ENCODE measurements around the gene OTUD1.

- TF ChIP-seq, protein P1, sequence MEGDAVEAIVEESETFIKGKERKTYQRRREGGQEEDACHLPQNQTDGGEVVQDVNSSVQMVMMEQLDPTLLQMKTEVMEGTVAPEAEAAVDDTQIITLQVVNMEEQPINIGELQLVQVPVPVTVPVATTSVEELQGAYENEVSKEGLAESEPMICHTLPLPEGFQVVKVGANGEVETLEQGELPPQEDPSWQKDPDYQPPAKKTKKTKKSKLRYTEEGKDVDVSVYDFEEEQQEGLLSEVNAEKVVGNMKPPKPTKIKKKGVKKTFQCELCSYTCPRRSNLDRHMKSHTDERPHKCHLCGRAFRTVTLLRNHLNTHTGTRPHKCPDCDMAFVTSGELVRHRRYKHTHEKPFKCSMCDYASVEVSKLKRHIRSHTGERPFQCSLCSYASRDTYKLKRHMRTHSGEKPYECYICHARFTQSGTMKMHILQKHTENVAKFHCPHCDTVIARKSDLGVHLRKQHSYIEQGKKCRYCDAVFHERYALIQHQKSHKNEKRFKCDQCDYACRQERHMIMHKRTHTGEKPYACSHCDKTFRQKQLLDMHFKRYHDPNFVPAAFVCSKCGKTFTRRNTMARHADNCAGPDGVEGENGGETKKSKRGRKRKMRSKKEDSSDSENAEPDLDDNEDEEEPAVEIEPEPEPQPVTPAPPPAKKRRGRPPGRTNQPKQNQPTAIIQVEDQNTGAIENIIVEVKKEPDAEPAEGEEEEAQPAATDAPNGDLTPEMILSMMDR (conservative IDR thresholded peaks at IDR 0.05; ENCODE audit: low read depth, low read length), result no peak
- TF ChIP-seq ELK1 (IDR thresholded peaks at IDR 0.05; ENCODE audit: borderline replicate concordance, low read depth, low read length) (no peak), RAD21 (IDR thresholded peaks at IDR 0.05; ENCODE audit: low read length) (no peak), POLR2A (IDR thresholded peaks at IDR 0.05; ENCODE audit: low read depth, low read length) (no peak)
Observed at GRCh38 chr10:23432639-23433038, 6.2 kb upstream of the OTUD1 start.

Data from IMR-90 (cell line).